ENCODE measurements around the gene OXCT1.
"Not testable (repeated sequence)": the region's sequence is repeated elsewhere in the genome, so short reads cannot be mapped to it uniquely, and the experiment has no call there.

The OXCT1 gene

GRCh38 chr5:41821051-41821450 is 49.2 kb downstream of the OXCT1 start:
- no peak for DNase-seq

- no peak for DNase-seq
Measured at GRCh38 chr5:41820150-41820549, 50.1 kb downstream of the OXCT1 start.

GRCh38 chr5:41817625-41818301 is 52.5 kb downstream of the OXCT1 start:
- no peak for DNase-seq

- no peak for DNase-seq
Measured at GRCh38 chr5:41815663-41816229, 54.5 kb downstream of the OXCT1 start.

- no peak for DNase-seq
Measured at GRCh38 chr5:41815261-41815660, 55.0 kb downstream of the OXCT1 start.

GRCh38 chr5:41814306-41814705 is 55.9 kb downstream of the OXCT1 start:
- DNase-seq, result not testable (repeated sequence)

GRCh38 chr5:41812156-41812555 is 58.1 kb downstream of the OXCT1 start:
- no peak for DNase-seq

GRCh38 chr5:41809128-41809527 is 61.1 kb downstream of the OXCT1 start:
- no peak for DNase-seq

- DNase-seq, result no peak
Measured at GRCh38 chr5:41808294-41808693, 61.9 kb downstream of the OXCT1 start.

- DNase-seq, result no peak
Measured at GRCh38 chr5:41797662-41798061, 72.6 kb downstream of the OXCT1 start.

GRCh38 chr5:41796061-41796460 is 74.2 kb downstream of the OXCT1 start:
- DNase-seq, result no peak

GRCh38 chr5:41795125-41795524 is 75.1 kb downstream of the OXCT1 start:
- no peak for DNase-seq

- peak; percentile 84 for DNase-seq
Measured at GRCh38 chr5:41794471-41794870, 75.8 kb downstream of the OXCT1 start.

GRCh38 chr5:41793141-41793770 is 77.0 kb downstream of the OXCT1 start:
- no peak for DNase-seq

GRCh38 chr5:41790038-41790776 is 80.0 kb downstream of the OXCT1 start:
- DNase-seq, result no peak

- no peak for DNase-seq
Measured at GRCh38 chr5:41789434-41789833, 80.8 kb downstream of the OXCT1 start.

GRCh38 chr5:41788941-41789368 is 81.3 kb downstream of the OXCT1 start:
- no peak for DNase-seq

- DNase-seq, result no peak
Measured at GRCh38 chr5:41787265-41787664, 83.0 kb downstream of the OXCT1 start.

GRCh38 chr5:41785061-41785460 is 85.2 kb downstream of the OXCT1 start:
- DNase-seq, result no peak

- DNase-seq, result no peak
Measured at GRCh38 chr5:41778410-41778809, 91.8 kb downstream of the OXCT1 start.

- no peak for DNase-seq
Measured at GRCh38 chr5:41776435-41776834, 93.8 kb downstream of the OXCT1 start.

- DNase-seq, result no peak
Measured at GRCh38 chr5:41773799-41774198, 96.4 kb downstream of the OXCT1 start.

- DNase-seq, result no peak
Measured at GRCh38 chr5:41772785-41773442, 97.3 kb downstream of the OXCT1 start.

Measured in NCI-H226 (cell line).